IMR-90 (cell line): Measurements from ENCODE around the gene NRL.

ENCODE experiments used
- CHD1 ChIP-seq: IDR thresholded peaks from 2 replicates; pipeline ENCODE4 v1.6.1; 2012; ENCODE audit warnings: low read depth, low read length, improper control_type of control experiment
- FOS ChIP-seq: fragments of 150-350 bp; IDR thresholded peaks from 2 replicates; pipeline ENCODE4 v1.6.1; 2016; ENCODE audit warnings: low read depth, low read length
- RAD21 ChIP-seq: IDR thresholded peaks from 2 replicates; pipeline ENCODE4 v1.6.1; 2012; ENCODE audit warnings: low read length, improper control_type of control experiment
- TF ChIP-seq, protein P1 (sequence below): conservative IDR thresholded peaks from 2 replicates; pipeline ENCODE4 v1.5.1; 2012; ENCODE audit warnings: mild to moderate bottlenecking, low read depth, low read length, improper control_type of control experiment

- TF ChIP-seq, protein P1, sequence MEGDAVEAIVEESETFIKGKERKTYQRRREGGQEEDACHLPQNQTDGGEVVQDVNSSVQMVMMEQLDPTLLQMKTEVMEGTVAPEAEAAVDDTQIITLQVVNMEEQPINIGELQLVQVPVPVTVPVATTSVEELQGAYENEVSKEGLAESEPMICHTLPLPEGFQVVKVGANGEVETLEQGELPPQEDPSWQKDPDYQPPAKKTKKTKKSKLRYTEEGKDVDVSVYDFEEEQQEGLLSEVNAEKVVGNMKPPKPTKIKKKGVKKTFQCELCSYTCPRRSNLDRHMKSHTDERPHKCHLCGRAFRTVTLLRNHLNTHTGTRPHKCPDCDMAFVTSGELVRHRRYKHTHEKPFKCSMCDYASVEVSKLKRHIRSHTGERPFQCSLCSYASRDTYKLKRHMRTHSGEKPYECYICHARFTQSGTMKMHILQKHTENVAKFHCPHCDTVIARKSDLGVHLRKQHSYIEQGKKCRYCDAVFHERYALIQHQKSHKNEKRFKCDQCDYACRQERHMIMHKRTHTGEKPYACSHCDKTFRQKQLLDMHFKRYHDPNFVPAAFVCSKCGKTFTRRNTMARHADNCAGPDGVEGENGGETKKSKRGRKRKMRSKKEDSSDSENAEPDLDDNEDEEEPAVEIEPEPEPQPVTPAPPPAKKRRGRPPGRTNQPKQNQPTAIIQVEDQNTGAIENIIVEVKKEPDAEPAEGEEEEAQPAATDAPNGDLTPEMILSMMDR: no peak
- TF ChIP-seq CHD1 (no peak), FOS (no peak), RAD21 (no peak)
Measured at GRCh38 chr14:24083462-24083861, 31.3 kb downstream of the NRL start.
